HepG2 (cell line): Measurements from ENCODE around the gene CLHC1. TPM values are rescaled to one million over a fixed set of nuclear protein-coding genes. Genes with fewer than 3 reads are reported as not detected.

Source experiments
- CEBPG ChIP-seq: IDR thresholded peaks from 2 replicates; pipeline ENCODE4 v1.6.1; 2016
- FOSL2 ChIP-seq: sonication (generic); formaldehyde crosslinking; IDR thresholded peaks from 2 replicates; pipeline ENCODE4 v1.4.0; 2020; ENCODE audit warnings: missing genetic modification reagents
- GZF1 ChIP-seq: sonication (generic); formaldehyde crosslinking; IDR thresholded peaks from 2 replicates; pipeline ENCODE4 v1.5.1; 2020; ENCODE audit warnings: mild to moderate bottlenecking, missing genetic modification reagents
- HDAC1 ChIP-seq: sonication (generic); formaldehyde crosslinking; IDR thresholded peaks from 2 replicates; pipeline ENCODE4 v1.5.1; 2020; ENCODE audit warnings: mild to moderate bottlenecking, missing genetic modification reagents
- HNF4A ChIP-seq: sonication (generic); formaldehyde crosslinking; IDR thresholded peaks from 2 replicates; pipeline ENCODE4 v1.4.0; 2020; ENCODE audit warnings: missing genetic modification reagents
- MAZ ChIP-seq, 2 experiments: sonication (generic) in 1 of 2; formaldehyde crosslinking in 1 of 2; IDR thresholded peaks; 2 replicates each; pipeline versions ENCODE4 v1.5.0 to v1.6.1; 2012 to 2020; ENCODE audit warnings: low read depth in 2 of 2, mild to moderate bottlenecking in 2 of 2, borderline replicate concordance in 1 of 2, improper control_type of control experiment in 1 of 2, low read length in 1 of 2, missing genetic modification reagents in 1 of 2, moderate library complexity in 1 of 2
- MTF1 ChIP-seq: sonication (generic); formaldehyde crosslinking; IDR thresholded peaks from 2 replicates; pipeline ENCODE4 v1.5.0; 2020; ENCODE audit warnings: missing genetic modification reagents
- NFRKB ChIP-seq: fragments of 450-650 bp; IDR thresholded peaks from 2 replicates; pipeline ENCODE4 v1.6.1; 2017
- PRMT3 ChIP-seq: sonication (generic); formaldehyde crosslinking; IDR thresholded peaks from 2 replicates; pipeline ENCODE4 v1.8.1; 2022; ENCODE audit warnings: low read depth, mild to moderate bottlenecking, moderate library complexity, missing genetic modification reagents, borderline replicate concordance
- RFX3 ChIP-seq: IDR thresholded peaks from 2 replicates; pipeline ENCODE4 v1.6.1; 2016; ENCODE audit warnings: missing biosample characterization, missing genetic modification reagents
- SMAD1 ChIP-seq: sonication (generic); formaldehyde crosslinking; IDR thresholded peaks from 2 replicates; pipeline ENCODE4 v1.4.0; 2020; ENCODE audit warnings: missing genetic modification reagents, low read depth, mild to moderate bottlenecking, borderline replicate concordance
- SMAD9 ChIP-seq: sonication (generic); formaldehyde crosslinking; IDR thresholded peaks from 2 replicates; pipeline ENCODE4 v1.5.1; 2020; ENCODE audit warnings: mild to moderate bottlenecking, missing genetic modification reagents
- ZNF160 ChIP-seq: sonication (generic); formaldehyde crosslinking; IDR thresholded peaks from 2 replicates; pipeline ENCODE4 v1.8.0; 2022; ENCODE audit warnings: mild to moderate bottlenecking, inconsistent platforms, missing genetic modification reagents
- ZNF781 ChIP-seq: sonication (generic); formaldehyde crosslinking; IDR thresholded peaks from 2 replicates; pipeline ENCODE4 v1.5.1; 2020; ENCODE audit warnings: borderline replicate concordance, mild to moderate bottlenecking, missing genetic modification reagents; ENCODE audit errors: not compliant biosample characterization
- ZNF883 ChIP-seq: sonication (generic); formaldehyde crosslinking; IDR thresholded peaks from 2 replicates; pipeline ENCODE4 v1.5.1; 2020; ENCODE audit warnings: mild to moderate bottlenecking, missing genetic modification reagents; ENCODE audit errors: not compliant biosample characterization
- polyA plus RNA-seq, 8 experiments: library from polyadenylated mRNA; depleted of rRNA in 3 of 8; stranded (reverse) in 7 of 8; unstranded in 1 of 8; fragments of >200 nt; fragmentation: Illumina TruSeq in 4 of 8; extraction: Trizol in 4 of 8; gene quantifications; 2 replicates each; pipeline versions ENCODE4 v1.2.1 to v1.2.3, GENCODE V29; 2011 to 2016; ENCODE audit warnings: low read depth in 4 of 8, missing spikeins in 1 of 8, mixed read lengths in 1 of 8; ENCODE audit not compliant: insufficient read depth in 1 of 8
- total RNA-seq, 5 experiments: library from RNA; depleted of rRNA; stranded (reverse); fragments of >200 nt; fragmentation: Illumina TruSeq; extraction: Trizol; gene quantifications; 2 replicates each; pipeline ENCODE4 v1.2.3, GENCODE V29; 2016; ENCODE audit warnings: low read depth in 1 of 5
- TF ChIP-seq, protein P1 (sequence below): sonication (generic); formaldehyde crosslinking; IDR thresholded peaks from 2 replicates; pipeline ENCODE4 v1.4.0; 2020; ENCODE audit warnings: mild to moderate bottlenecking, missing genetic modification reagents, borderline replicate concordance
- TF ChIP-seq, protein P2 (sequence below): fragments of 450-650 bp; IDR thresholded peaks from 2 replicates; pipeline ENCODE4 v1.6.1; 2017; ENCODE audit warnings: mild to moderate bottlenecking
- TF ChIP-seq, protein P3 (sequence below): sonication (generic); formaldehyde crosslinking; conservative IDR thresholded peaks from 2 replicates; pipeline ENCODE4 v1.4.0; 2020; ENCODE audit warnings: missing genetic modification reagents
- TF ChIP-seq, protein P4 (sequence below): sonication (generic); formaldehyde crosslinking; IDR thresholded peaks from 2 replicates; pipeline ENCODE4 v1.5.0; 2020; ENCODE audit warnings: missing genetic modification reagents

The CLHC1 gene
- total and polyA plus RNA-seq, 2 of the 13 experiments (the other 11 are each of a cell fraction or from before 2014, with no cell fraction given) = 9.8 to 12.6 TPM

DNA sequence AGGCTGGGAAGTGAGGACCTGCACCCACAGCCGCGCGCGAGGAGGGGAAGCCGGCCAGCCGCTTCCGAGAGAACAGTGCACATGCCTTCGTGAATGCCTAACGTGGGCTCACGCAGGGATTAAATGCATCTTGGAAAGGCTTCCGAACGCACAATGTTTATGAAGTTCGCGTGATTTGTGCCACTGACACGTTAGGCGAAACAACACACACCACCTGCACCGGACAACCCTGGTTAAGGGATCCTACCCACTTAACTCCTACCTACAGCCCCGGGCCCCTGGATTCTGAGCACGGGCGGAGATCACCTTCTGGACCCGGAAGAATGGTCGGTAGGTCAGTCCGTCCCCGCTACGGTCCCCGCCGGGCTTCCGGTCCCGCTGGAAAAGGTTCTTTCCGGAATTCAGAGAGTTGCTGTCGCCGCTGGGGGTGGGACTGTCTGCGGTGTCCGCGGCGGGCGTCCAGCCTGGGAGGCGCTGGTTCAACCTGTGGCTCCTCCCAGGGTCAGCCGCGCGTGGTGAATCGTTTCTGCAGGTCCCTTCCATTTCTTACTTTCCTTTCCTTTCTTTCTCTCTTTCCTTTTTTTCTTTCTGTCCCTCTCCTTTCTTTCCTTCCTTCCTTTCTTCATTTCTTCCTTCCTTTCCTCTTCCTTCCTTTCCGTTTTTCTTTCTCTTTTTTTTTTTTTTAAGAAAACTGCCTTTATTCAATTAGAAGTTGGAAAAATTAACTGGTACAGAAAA lies 37.0 kb upstream of the CLHC1 start, which contains the start of gene MTIF2 (continued):
- TF ChIP-seq, protein P1, sequence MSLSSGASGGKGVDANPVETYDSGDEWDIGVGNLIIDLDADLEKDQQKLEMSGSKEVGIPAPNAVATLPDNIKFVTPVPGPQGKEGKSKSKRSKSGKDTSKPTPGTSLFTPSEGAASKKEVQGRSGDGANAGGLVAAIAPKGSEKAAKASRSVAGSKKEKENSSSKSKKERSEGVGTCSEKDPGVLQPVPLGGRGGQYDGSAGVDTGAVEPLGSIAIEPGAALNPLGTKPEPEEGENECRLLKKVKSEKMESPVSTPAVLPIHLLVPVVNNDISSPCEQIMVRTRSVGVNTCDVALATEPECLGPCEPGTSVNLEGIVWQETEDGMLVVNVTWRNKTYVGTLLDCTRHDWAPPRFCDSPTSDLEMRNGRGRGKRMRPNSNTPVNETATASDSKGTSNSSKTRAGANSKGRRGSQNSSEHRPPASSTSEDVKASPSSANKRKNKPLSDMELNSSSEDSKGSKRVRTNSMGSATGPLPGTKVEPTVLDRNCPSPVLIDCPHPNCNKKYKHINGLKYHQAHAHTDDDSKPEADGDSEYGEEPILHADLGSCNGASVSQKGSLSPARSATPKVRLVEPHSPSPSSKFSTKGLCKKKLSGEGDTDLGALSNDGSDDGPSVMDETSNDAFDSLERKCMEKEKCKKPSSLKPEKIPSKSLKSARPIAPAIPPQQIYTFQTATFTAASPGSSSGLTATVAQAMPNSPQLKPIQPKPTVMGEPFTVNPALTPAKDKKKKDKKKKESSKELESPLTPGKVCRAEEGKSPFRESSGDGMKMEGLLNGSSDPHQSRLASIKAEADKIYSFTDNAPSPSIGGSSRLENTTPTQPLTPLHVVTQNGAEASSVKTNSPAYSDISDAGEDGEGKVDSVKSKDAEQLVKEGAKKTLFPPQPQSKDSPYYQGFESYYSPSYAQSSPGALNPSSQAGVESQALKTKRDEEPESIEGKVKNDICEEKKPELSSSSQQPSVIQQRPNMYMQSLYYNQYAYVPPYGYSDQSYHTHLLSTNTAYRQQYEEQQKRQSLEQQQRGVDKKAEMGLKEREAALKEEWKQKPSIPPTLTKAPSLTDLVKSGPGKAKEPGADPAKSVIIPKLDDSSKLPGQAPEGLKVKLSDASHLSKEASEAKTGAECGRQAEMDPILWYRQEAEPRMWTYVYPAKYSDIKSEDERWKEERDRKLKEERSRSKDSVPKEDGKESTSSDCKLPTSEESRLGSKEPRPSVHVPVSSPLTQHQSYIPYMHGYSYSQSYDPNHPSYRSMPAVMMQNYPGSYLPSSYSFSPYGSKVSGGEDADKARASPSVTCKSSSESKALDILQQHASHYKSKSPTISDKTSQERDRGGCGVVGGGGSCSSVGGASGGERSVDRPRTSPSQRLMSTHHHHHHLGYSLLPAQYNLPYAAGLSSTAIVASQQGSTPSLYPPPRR (CRISPR knock-in tag) = peak; percentile 76
- 0 out of 2 replicates have a peak, but pooled peaks have one; percentile 43 for TF ChIP-seq RFX3 (CRISPR knock-in tag)
- TF ChIP-seq, protein P2, sequence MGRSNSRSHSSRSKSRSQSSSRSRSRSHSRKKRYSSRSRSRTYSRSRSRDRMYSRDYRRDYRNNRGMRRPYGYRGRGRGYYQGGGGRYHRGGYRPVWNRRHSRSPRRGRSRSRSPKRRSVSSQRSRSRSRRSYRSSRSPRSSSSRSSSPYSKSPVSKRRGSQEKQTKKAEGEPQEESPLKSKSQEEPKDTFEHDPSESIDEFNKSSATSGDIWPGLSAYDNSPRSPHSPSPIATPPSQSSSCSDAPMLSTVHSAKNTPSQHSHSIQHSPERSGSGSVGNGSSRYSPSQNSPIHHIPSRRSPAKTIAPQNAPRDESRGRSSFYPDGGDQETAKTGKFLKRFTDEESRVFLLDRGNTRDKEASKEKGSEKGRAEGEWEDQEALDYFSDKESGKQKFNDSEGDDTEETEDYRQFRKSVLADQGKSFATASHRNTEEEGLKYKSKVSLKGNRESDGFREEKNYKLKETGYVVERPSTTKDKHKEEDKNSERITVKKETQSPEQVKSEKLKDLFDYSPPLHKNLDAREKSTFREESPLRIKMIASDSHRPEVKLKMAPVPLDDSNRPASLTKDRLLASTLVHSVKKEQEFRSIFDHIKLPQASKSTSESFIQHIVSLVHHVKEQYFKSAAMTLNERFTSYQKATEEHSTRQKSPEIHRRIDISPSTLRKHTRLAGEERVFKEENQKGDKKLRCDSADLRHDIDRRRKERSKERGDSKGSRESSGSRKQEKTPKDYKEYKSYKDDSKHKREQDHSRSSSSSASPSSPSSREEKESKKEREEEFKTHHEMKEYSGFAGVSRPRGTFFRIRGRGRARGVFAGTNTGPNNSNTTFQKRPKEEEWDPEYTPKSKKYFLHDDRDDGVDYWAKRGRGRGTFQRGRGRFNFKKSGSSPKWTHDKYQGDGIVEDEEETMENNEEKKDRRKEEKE = no peak
- TF ChIP-seq, protein P3, sequence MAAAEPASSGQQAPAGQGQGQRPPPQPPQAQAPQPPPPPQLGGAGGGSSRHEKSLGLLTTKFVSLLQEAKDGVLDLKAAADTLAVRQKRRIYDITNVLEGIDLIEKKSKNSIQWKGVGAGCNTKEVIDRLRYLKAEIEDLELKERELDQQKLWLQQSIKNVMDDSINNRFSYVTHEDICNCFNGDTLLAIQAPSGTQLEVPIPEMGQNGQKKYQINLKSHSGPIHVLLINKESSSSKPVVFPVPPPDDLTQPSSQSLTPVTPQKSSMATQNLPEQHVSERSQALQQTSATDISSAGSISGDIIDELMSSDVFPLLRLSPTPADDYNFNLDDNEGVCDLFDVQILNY (CRISPR knock-in tag) = peak; percentile 59; the same call in 1 of the 2 replicates
- no peak for TF ChIP-seq NFRKB
- peak; percentile 94 for TF ChIP-seq MAZ (IDR thresholded peaks at IDR 0.05; ENCODE audit: borderline replicate concordance, low read depth, low read length)
- TF ChIP-seq MAZ (CRISPR knock-in tag; IDR thresholded peaks at IDR 0.05; ENCODE audit: low read depth) = peak; percentile 92
- peak; percentile 68 for TF ChIP-seq ZNF781
- peak; percentile 96 for TF ChIP-seq SMAD9 (CRISPR knock-in tag)
- peak; percentile 93 for TF ChIP-seq HNF4A (CRISPR knock-in tag)
- TF ChIP-seq CEBPG (CRISPR knock-in tag) = peak; percentile 67
- peak; percentile 89 for TF ChIP-seq ZNF883
- TF ChIP-seq MTF1 = no peak; the same call in none of the 2 replicates
- TF ChIP-seq PRMT3 (CRISPR knock-in tag) = peak; percentile 98
- TF ChIP-seq, protein P4, sequence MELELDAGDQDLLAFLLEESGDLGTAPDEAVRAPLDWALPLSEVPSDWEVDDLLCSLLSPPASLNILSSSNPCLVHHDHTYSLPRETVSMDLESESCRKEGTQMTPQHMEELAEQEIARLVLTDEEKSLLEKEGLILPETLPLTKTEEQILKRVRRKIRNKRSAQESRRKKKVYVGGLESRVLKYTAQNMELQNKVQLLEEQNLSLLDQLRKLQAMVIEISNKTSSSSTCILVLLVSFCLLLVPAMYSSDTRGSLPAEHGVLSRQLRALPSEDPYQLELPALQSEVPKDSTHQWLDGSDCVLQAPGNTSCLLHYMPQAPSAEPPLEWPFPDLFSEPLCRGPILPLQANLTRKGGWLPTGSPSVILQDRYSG = peak; percentile 77; the same call in 1 of the 2 replicates
- peak; percentile 99 for TF ChIP-seq SMAD1 (CRISPR knock-in tag)
- peak; percentile 98 for TF ChIP-seq HDAC1
- TF ChIP-seq ZNF160 (CRISPR knock-in tag) = peak; percentile 80; the same call in 1 of the 2 replicates
- TF ChIP-seq FOSL2 (CRISPR knock-in tag) = peak; percentile 72; the same call in 1 of the 2 replicates
- no peak; the same call in 1 of the 2 replicates for TF ChIP-seq GZF1
